Right ventricle myocardium inferior (tissue), 1 donor: ENCODE data around the gene ING2. TPM values are rescaled to one million over a fixed set of nuclear protein-coding genes. Genes with fewer than 3 reads are reported as not detected.

ENCODE experiments used
- total RNA-seq: library from RNA; stranded (reverse); fragmentation: NEBNext Ultra II Directional; extraction: Animal tissue kit (Norgen Biotek cat#: 25700); gene quantifications from one replicate; pipeline ENCODE4 v1.2.1, GENCODE V29; 2021
- donor health status: DM: no; HTN: yes; CAD: no; lungs with severe emphysema.

ING2 gene
- total RNA-seq, 1 donor from 2014 or later, result 6.5 TPM

Other genes with a start within 250 kb of the ING2 start
- not detected for gene CLDN22, start 184.8 kb upstream of the ING2 start, total RNA-seq
- not detected for gene CLDN24, start 182.6 kb upstream of the ING2 start, total RNA-seq
- 10.6 TPM for gene CDKN2AIP, start 60.4 kb upstream of the ING2 start, total RNA-seq
- gene RWDD4, start 154.1 kb downstream of the ING2 start, total RNA-seq, result 15.5 TPM
- 17.8 TPM for gene TRAPPC11, start 154.2 kb downstream of the ING2 start, total RNA-seq